Aorta (tissue), 5 donors: ENCODE measurements around the gene COG7. TPM values are rescaled to one million over a fixed set of nuclear protein-coding genes. Genes with fewer than 3 reads are reported as not detected.
A peak's percentile ranks its signal among the peaks of the same experiment; 100 is the strongest.
"Not testable (repeated sequence)": the region's sequence is repeated elsewhere in the genome, so short reads cannot be mapped to it uniquely, and the experiment has no call there.

ENCODE experiments used
- ATAC-seq: fragments of 200-7000 bp; cut with Tn5 transposase; one replicate; pipeline ENCODE4 v1.9.1; 2022; ENCODE audit warnings: moderate library complexity; ENCODE audit not compliant: low FRiP score
- DNase-seq, 2 donors: peaks; one replicate each; pipeline ENCODE4 v3.0.0-alpha.2; 2020
- H3K27ac ChIP-seq, 2 donors: one replicate each; pipeline ENCODE4 v1.5.1; 2013; ENCODE audit warnings: low read length in 2 of 2, mild to moderate bottlenecking in 2 of 2, moderate library complexity in 2 of 2, control low read depth in 1 of 2, inconsistent platforms in 1 of 2, low read depth in 1 of 2
- H3K27me3 ChIP-seq, 2 donors: one replicate each; pipeline ENCODE4 v1.6.1; 2013; ENCODE audit warnings: control low read depth in 1 of 2, low read length in 1 of 2, mild to moderate bottlenecking in 1 of 2, moderate library complexity in 1 of 2; ENCODE audit not compliant: insufficient read depth in 2 of 2, control insufficient read depth in 1 of 2
- H3K36me3 ChIP-seq, 2 donors: one replicate each; pipeline ENCODE4 v1.6.1; 2013; ENCODE audit warnings: control low read depth in 1 of 2, low read length in 1 of 2, mild to moderate bottlenecking in 1 of 2; ENCODE audit not compliant: insufficient read depth in 2 of 2, control insufficient read depth in 1 of 2
- H3K4me1 ChIP-seq, 2 donors: one replicate each; pipeline ENCODE4 v1.6.1; 2013; ENCODE audit warnings: low read length in 2 of 2, control low read depth in 1 of 2, mild to moderate bottlenecking in 1 of 2, moderate library complexity in 1 of 2; ENCODE audit not compliant: insufficient read depth in 2 of 2, control insufficient read depth in 1 of 2
- H3K4me3 ChIP-seq, 2 donors: one replicate each; pipeline ENCODE4 v1.5.1; 2013; ENCODE audit warnings: low read length in 2 of 2, control low read depth in 1 of 2, mild to moderate bottlenecking in 1 of 2
- H3K9me3 ChIP-seq: one replicate; pipeline ENCODE4 v1.6.1; 2013; ENCODE audit warnings: mild to moderate bottlenecking, low read length; ENCODE audit not compliant: control insufficient read depth
- WGBS, 2 donors: extraction: QIAGEN DNeasy Blood & Tissue Kit; methylation state at CpG; one replicate each; pipeline ENCODE4 v1.1.7; 2013; 5-methylcytosine and 5-hydroxymethylcytosine counted together
- intact Hi-C, 2 donors: fragments of 100-400 bp; cut with DNase I; formaldehyde crosslinking; loops; one replicate each; pipeline versions ENCODE4 v1.14.2 to v1.15.0; 2022
- polyA plus RNA-seq, 2 donors: library from polyadenylated mRNA; stranded (reverse); fragments of 200-250 nt; gene quantifications; one replicate each; pipeline ENCODE4 v1.2.3, GENCODE V29; 2013
- total RNA-seq, 2 donors: library from RNA; stranded (reverse); fragmentation: NEBNext Ultra II Directional; extraction: Animal tissue kit (Norgen Biotek cat#: 25700); gene quantifications; one replicate each; pipeline ENCODE4 v1.2.1, GENCODE V29; 2021
- donor health status: healthy with polysubstance abuse.
- donor health status: Bipolar disorder and iron deficiency.
- donor health status: DM: no; HTN: no; CAD: no.
- donor health status: DM: no; HTN: no; CAD: no.
- donor health status: DM: yes; HTN: yes; CAD: no.

Gene COG7
- total and polyA plus RNA-seq, 4 donors = 12.5 to 50.2 (median 22.8) TPM

DNA sequence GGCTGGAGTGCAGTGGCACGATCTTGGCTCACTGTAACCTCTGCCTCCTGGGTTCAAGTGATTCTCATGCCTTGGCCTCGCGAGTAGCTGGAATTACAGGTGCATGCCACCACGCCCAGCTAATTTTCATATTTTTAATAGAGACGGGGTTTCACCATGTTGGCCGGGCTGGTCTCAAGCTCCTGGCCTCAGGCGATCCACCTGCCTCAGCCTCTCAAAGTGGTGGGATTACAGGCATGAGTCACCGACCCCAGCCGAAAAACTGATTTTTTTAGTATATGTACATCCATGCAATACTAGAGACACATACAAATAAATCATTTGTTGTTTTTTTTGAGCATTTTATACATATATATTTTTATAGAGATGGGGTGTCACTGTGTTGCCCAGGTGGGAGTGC is 71.3 kb downstream of the COG7 start:
- H3K36me3 ChIP-seq, DNase-seq, H3K27ac ChIP-seq, H3K4me1 ChIP-seq, H3K9me3 ChIP-seq, H3K4me3 ChIP-seq, intact Hi-C loops, H3K27me3 ChIP-seq, ATAC-seq: not testable (repeated sequence)
- 93 to 96% methylated on average over 9 of the region's 9 CpGs for WGBS, 2 donors

DNA sequence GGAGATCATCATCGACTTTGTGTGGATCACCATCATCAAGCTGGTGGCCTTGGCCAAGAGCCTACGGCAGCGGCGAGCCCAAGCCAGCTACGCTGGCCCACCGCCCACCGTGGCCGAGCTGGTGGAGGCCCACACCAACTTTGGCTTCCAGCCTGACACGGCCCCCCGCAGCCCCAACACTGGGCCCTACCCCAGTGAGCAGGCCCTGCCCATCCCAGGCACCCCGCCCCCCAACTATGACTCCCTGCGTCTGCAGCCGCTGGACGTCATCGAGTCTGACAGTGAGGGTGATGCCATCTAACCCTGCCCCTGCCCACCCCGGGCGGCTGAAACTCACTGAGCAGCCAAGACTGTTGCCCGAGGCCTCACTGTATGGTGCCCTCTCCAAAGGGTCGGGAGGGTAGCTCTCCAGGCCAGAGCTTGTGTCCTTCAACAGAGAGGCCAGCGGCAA is 72.5 kb downstream of the COG7 start:
- Histone ChIP-seq H3K27ac (no peak overlapping the region), H3K9me3 (no peaks in the 10 kb centered on the region), H3K27me3 (no peaks in the 10 kb centered on the region), H3K4me1 (no peaks in the 10 kb centered on the region), H3K36me3 (no peaks in the 10 kb centered on the region), H3K4me3 (no peak overlapping the region)
- 91 to 92% methylated on average over 20 of the region's 20 CpGs for WGBS, 2 donors
- DNase-seq (no peak), ATAC-seq (no peak)
- intact Hi-C loops = no loop called here

- Histone ChIP-seq H3K36me3 (no peaks in the 10 kb centered on the region), H3K4me3 (no peak overlapping the region), H3K27ac (no peak overlapping the region), H3K4me1 (no peaks in the 10 kb centered on the region), H3K9me3 (no peaks in the 10 kb centered on the region), H3K27me3 (no peaks in the 10 kb centered on the region)
- intact Hi-C loops = no loop called here
- DNase-seq = no peak
- ATAC-seq = no peak
- 80 to 82% methylated on average over 10 of the region's 10 CpGs for WGBS, 2 donors
Measured at GRCh38 chr16:23379707-23380106, 73.3 kb downstream of the COG7 start.

- ATAC-seq (no peak), DNase-seq (no peak)
- whole genome bisulfite sequencing, 2 donors = 83 to 84% methylated on average over 5 of the region's 5 CpGs
- intact Hi-C loops = no loop called here
- Histone ChIP-seq H3K36me3 (no peaks in the 10 kb centered on the region), H3K27ac (no peak overlapping the region), H3K4me3 (no peak overlapping the region), H3K9me3 (no peaks in the 10 kb centered on the region), H3K4me1 (no peaks in the 10 kb centered on the region), H3K27me3 (no peaks in the 10 kb centered on the region)
Measured at GRCh38 chr16:23378921-23379320, 74.1 kb downstream of the COG7 start.

DNA sequence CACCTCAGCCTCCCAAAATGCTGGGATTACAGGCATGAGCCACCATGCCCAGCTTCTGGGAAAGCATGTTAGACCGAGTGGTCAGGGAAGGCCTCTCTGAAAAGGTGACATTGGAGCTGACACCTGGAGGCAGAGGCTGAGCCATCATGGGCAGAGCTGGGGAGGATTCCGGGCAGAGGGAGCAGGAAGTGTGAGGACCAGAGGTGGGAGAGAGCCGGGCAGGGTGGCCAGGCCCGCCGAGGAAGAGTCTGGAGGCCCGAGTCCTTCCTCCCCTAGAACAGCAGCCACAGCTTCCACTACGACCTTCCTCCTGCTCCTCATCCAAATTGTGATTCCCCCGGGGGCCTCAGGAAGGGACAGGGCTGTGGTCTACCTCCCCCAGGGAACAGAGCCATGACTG is 74.7 kb downstream of the COG7 start:
- 71 to 75% methylated on average over 8 of the region's 8 CpGs for WGBS, 2 donors
- Histone ChIP-seq H3K27me3 (no peaks in the 10 kb centered on the region), H3K4me1 (no peaks in the 10 kb centered on the region), H3K27ac (no peak overlapping the region), H3K36me3 (no peaks in the 10 kb centered on the region), H3K4me3 (no peak overlapping the region), H3K9me3 (no peaks in the 10 kb centered on the region)
- ATAC-seq (no peak), DNase-seq (peak in 1 of 2 donors; percentile 20)
- intact Hi-C loops = no loop called here

- Histone ChIP-seq H3K36me3 (no peaks in the 10 kb centered on the region), H3K27me3 (no peaks in the 10 kb centered on the region), H3K9me3 (no peaks in the 10 kb centered on the region), H3K4me3 (no peak overlapping the region), H3K4me1 (no peaks in the 10 kb centered on the region), H3K27ac (no peak overlapping the region)
- intact Hi-C loops = no loop called here
- whole genome bisulfite sequencing, 2 donors = 84 to 87% methylated on average over 9 of the region's 9 CpGs
- DNase-seq = peak in 1 of 2 donors; percentile 38
- no peak for ATAC-seq
Measured at GRCh38 chr16:23377071-23377931, 75.7 kb downstream of the COG7 start.

DNA sequence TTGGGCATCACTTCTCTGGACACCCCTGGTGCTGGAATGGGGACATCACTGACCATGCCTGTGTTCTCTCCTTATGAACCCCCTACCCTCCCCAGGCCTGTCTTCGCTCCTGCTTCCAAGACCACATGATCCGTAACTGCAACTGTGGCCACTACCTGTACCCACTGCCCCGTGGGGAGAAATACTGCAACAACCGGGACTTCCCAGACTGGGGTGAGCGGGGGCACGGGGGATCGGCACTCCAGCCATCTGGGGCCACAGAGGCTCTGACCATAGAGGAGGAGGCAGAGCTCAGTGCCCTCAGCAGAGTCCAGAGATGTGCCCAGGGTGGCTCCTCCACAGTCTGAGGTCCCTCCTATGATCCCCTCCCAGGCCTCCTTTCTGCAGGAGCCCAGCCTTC is 77.3 kb downstream of the COG7 start:
- ATAC-seq = no peak
- Histone ChIP-seq H3K27me3 (no peaks in the 10 kb centered on the region), H3K27ac (no peak overlapping the region), H3K4me3 (no peak overlapping the region), H3K4me1 (no peaks in the 10 kb centered on the region), H3K9me3 (no peaks in the 10 kb centered on the region), H3K36me3 (no peaks in the 10 kb centered on the region)
- 82 to 87% methylated on average over 7 of the region's 7 CpGs for WGBS, 2 donors
- DNase-seq = no peak
- intact Hi-C loops = no loop called here

DNA sequence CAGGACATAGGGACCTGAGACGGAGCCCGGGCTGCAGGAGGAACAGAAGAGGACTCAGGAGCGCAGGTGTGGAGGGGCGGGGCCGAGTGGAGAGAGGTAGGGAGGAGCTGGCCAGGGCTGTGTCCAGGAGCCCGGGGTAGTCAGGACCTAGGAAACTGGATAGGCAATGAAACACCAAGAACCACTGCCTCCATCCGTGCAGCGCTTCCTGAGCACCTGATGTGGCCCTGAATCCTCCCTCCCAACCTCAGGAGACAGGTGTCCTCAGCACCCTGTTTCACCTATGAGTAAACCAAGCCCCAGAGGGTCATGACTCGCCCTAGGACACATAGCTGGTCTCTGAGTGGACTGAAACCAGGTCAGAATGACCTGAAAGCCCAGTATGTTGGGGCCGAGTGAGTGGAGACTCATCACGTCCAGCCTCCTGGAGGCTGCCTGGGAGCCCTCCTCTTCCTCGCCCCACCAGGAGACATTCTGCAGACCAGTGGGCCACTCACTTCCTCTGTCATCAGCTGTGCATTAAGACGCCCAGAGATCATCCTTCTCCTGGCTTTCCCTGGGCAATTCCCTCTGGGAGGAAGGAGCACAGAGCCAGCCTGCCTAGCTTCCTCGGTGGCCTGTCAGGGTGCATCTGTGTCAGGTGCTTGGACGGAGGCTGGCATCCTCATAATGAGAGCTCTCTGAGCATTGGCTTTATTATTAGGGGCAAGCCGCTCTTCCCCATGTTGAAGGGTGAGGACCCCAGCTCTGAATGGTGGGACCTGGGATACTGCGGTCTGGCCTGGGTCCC is 78.1 kb downstream of the COG7 start:
- Histone ChIP-seq H3K9me3 (no peaks in the 10 kb centered on the region), H3K4me1 (no peaks in the 10 kb centered on the region), H3K27ac (no peak overlapping the region), H3K4me3 (no peak overlapping the region), H3K27me3 (no peaks in the 10 kb centered on the region), H3K36me3 (no peaks in the 10 kb centered on the region)
- 70 to 74% methylated on average over 17 of the region's 17 CpGs for WGBS, 2 donors
- DNase-seq (no peak), ATAC-seq (no peak)
- intact Hi-C loops = no loop called here
